ENCODE measurements around the gene GPS1. TPM values are rescaled to one million over a fixed set of nuclear protein-coding genes. Genes with fewer than 3 reads are reported as not detected.

GPS1 gene
- total and polyA plus RNA-seq, 4 donors = 53.9 to 66.3 (median 58.8) TPM

DNA sequence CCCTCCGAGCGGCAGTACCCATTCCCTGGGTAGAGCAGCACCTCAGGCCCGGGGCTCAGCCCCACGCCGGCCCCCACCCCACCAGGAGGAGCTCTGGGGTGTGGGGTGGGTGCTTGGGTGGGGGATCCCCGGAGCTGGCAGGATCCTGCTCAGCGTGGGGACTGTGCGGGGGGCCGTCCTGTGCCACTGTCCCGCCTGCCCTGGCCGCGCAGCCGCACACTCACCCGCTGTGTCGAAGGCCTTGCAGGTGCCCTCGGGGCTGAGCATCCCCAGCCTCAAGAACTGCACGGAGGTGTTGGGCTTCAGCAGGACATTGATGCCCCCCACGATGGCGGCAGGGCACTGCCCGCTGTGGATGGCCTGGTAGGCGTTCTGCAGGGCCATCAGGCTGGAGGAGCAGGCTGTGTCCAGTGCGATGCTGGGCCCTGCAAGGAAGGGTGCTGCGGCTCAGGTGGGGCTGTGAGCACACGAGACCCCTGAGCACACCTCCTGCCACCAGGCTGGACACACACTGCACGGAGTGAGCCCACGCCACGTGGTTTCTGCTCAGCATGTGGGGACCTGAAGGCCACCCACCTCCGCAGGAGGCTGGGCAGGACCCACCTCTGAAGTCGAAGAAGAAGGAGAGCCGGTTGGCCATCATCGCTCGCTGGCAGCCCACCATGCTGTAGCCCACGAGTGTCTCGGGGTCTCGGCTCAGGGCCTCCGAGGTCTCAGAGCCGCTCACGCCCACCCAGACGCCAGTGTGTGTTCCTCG, 41.5 kb downstream of the GPS1 start (continued):
- TF ChIP-seq, protein P1, sequence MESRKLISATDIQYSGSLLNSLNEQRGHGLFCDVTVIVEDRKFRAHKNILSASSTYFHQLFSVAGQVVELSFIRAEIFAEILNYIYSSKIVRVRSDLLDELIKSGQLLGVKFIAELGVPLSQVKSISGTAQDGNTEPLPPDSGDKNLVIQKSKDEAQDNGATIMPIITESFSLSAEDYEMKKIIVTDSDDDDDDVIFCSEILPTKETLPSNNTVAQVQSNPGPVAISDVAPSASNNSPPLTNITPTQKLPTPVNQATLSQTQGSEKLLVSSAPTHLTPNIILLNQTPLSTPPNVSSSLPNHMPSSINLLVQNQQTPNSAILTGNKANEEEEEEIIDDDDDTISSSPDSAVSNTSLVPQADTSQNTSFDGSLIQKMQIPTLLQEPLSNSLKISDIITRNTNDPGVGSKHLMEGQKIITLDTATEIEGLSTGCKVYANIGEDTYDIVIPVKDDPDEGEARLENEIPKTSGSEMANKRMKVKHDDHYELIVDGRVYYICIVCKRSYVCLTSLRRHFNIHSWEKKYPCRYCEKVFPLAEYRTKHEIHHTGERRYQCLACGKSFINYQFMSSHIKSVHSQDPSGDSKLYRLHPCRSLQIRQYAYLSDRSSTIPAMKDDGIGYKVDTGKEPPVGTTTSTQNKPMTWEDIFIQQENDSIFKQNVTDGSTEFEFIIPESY (IDR thresholded peaks at IDR 0.05) = no peak

DNA sequence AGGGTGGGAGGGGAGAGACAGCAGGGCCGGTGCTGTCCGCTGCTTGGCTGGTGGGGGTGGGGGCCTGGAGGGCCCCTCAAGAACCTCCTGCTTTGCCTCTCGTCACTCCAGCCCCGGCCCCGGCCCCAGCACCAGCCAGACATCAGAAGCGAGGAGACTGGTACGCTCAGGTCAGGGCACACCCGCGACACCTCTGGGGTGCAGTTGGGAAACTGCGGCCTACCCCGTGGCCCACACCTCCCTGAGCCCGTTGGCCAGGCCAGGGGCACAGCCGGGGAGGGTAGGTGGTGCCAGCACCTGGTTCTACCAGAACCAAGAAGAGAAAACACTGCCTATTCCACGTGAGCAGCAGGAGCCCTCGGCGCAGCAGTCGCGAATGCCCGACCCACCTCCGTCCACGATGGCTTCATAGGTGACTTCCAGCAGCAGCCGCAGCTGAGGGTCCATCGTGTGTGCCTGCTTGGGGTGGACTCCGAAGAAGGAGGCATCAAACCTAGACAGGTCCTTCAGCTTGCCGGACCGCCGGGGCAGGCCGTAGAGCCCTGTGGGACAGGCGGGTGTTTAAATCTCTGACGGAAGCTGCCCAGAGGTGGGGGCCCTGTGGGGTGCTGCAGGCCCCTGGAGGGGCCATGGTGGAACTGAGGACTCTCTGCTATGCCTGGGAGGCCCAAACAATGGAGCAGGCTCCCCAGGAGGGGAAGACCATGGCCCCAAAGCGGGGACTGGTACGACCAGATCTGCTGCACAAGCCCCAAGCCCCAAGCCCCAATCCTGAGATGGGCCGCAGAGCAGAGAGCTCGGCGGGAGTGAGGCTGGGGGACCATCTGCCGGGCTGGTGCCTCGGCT, 43.5 kb downstream of the GPS1 start:
- peak overlapping the region in 1 of 2 donors; percentile 93 for H3K27ac ChIP-seq (ENCODE audit: low read depth in 1 of 2, low read length in 2 of 2)
- 41% methylated on average over 37 of the region's 37 CpGs for WGBS
- peaks cover 14 to 27% (median 16%) of the 10 kb centered on the region in 4 donors for H3K36me3 ChIP-seq (ENCODE audit: control insufficient read depth in 4 of 4, insufficient read depth in 3 of 4, low read depth in 1 of 4, low read length in 3 of 4)
- no peaks in the 10 kb centered on the region for H3K27me3 ChIP-seq (ENCODE audit: control insufficient read depth in 4 of 4, insufficient read depth in 4 of 4, low read length in 3 of 4)
- H3K4me1 ChIP-seq (ENCODE audit: control insufficient read depth in 4 of 4, insufficient read depth in 4 of 4, low read length in 3 of 4) = peaks cover 16 to 71% (median 42%) of the 10 kb centered on the region in 4 donors
- peak overlapping the region; percentile 53 to 92 (median 69) for H3K4me3 ChIP-seq (ENCODE audit: low read depth in 1 of 3, low read length in 3 of 3)
- TF ChIP-seq GABPA (IDR thresholded peaks at IDR 0.05 in 1 of 2, conservative IDR thresholded peaks at IDR 0.05 in 1 of 2) = no peak
- peak overlapping the region; percentile 23 to 80 for H3K9ac ChIP-seq (ENCODE audit: low read depth in 1 of 2, low read length in 2 of 2)
- DNase-seq (ENCODE audit: low spot score) = no peak
- no peaks in the 10 kb centered on the region for H3K9me3 ChIP-seq (ENCODE audit: control insufficient read depth in 4 of 4, low read length in 3 of 4)

DNA sequence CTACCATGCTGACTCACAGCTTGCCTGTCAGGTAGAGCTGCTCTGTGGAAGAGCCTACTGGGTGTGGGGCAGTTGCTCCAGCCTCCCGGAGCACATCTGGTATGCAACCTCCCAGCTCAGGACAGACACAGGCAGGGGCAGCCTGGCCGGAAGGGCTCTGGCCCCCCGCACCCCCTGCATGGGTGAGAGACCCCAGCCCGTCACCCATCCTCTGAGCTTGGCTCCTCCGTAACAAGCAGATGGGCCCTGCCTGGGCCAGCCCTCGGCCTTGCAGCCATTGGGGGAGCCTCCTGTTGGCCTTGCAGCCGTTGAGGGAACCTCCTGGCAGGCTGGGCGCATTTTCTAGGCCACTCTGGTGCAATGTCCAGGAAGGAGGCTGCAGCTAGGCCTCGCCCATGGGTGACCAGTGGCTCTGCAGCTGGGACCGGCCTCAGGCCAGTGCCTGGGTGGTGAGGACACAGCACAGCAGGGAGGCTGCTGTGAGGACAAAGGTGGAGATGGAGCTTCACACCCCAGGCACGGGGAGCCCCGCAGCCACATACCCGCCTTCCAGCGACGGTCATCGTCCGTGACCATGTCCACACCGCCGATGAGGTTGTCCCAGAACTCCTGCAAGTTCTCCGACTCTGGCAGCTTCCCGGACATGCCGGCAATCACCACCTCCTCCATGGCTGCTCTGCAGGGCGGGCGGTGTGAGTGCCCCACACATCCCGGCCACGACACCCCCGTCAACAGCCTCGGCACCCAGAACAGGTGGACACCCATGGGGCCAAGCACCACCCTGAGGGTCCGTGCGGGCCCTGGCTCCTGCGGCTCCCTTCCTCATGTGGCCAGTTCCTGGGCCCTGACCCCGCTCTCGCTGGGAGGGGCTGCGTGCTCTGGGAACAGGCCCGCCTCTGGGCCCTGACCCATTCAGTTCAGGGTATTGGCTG, 44.3 kb downstream of the GPS1 start:
- H3K36me3 ChIP-seq (ENCODE audit: control insufficient read depth in 4 of 4, insufficient read depth in 3 of 4, low read depth in 1 of 4, low read length in 3 of 4) = peaks cover 12 to 19% (median 13%) of the 10 kb centered on the region in 4 donors
- peak overlapping the region; percentile 78 to 93 for H3K27ac ChIP-seq (ENCODE audit: low read depth in 1 of 2, low read length in 2 of 2)
- 37% methylated on average over 35 of the region's 35 CpGs for WGBS
- H3K4me3 ChIP-seq (ENCODE audit: low read depth in 1 of 3, low read length in 3 of 3) = peak overlapping the region; percentile 53 to 92 (median 69)
- TF ChIP-seq, protein P2, sequence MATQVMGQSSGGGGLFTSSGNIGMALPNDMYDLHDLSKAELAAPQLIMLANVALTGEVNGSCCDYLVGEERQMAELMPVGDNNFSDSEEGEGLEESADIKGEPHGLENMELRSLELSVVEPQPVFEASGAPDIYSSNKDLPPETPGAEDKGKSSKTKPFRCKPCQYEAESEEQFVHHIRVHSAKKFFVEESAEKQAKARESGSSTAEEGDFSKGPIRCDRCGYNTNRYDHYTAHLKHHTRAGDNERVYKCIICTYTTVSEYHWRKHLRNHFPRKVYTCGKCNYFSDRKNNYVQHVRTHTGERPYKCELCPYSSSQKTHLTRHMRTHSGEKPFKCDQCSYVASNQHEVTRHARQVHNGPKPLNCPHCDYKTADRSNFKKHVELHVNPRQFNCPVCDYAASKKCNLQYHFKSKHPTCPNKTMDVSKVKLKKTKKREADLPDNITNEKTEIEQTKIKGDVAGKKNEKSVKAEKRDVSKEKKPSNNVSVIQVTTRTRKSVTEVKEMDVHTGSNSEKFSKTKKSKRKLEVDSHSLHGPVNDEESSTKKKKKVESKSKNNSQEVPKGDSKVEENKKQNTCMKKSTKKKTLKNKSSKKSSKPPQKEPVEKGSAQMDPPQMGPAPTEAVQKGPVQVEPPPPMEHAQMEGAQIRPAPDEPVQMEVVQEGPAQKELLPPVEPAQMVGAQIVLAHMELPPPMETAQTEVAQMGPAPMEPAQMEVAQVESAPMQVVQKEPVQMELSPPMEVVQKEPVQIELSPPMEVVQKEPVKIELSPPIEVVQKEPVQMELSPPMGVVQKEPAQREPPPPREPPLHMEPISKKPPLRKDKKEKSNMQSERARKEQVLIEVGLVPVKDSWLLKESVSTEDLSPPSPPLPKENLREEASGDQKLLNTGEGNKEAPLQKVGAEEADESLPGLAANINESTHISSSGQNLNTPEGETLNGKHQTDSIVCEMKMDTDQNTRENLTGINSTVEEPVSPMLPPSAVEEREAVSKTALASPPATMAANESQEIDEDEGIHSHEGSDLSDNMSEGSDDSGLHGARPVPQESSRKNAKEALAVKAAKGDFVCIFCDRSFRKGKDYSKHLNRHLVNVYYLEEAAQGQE (IDR thresholded peaks at IDR 0.05) = peak; percentile 15
- TF ChIP-seq EGR1 (IDR thresholded peaks at IDR 0.05; ENCODE audit: low read depth in 2 of 2) (no peak), YY1 (IDR thresholded peaks at IDR 0.05) (peak; percentile 50), RXRA (IDR thresholded peaks at IDR 0.05) (peak in 1 of 2 donors; percentile 27), HNF4G (IDR thresholded peaks at IDR 0.05) (no peak), HNF4A (conservative IDR thresholded peaks at IDR 0.05) (peak in 1 of 2 donors; percentile 35), TAF1 (conservative IDR thresholded peaks at IDR 0.05) (no peak), GABPA (IDR thresholded peaks at IDR 0.05 in 1 of 2, conservative IDR thresholded peaks at IDR 0.05 in 1 of 2) (no peak)
- peak overlapping the region; percentile 76 to 80 for H3K9ac ChIP-seq (ENCODE audit: low read depth in 1 of 2, low read length in 2 of 2)
- peaks cover 21 to 76% (median 47%) of the 10 kb centered on the region in 4 donors for H3K4me1 ChIP-seq (ENCODE audit: control insufficient read depth in 4 of 4, insufficient read depth in 4 of 4, low read length in 3 of 4)
- no peak for DNase-seq (ENCODE audit: low spot score)
- H3K27me3 ChIP-seq (ENCODE audit: control insufficient read depth in 4 of 4, insufficient read depth in 4 of 4, low read length in 3 of 4) = no peaks in the 10 kb centered on the region
- H3K9me3 ChIP-seq (ENCODE audit: control insufficient read depth in 4 of 4, low read length in 3 of 4) = no peaks in the 10 kb centered on the region

Data from liver (tissue), 9 donors.